Gastroesophageal sphincter (tissue), 3 donors: ENCODE results near the gene CBX8.

Source experiments
- POLR2A ChIP-seq, 2 donors: fragments of 450-650 bp; IDR thresholded peaks; one replicate each; pipeline ENCODE4 v1.6.1; 2017; ENCODE audit warnings: antibody characterized with exemption in 2 of 2, mild to moderate bottlenecking in 2 of 2, moderate library complexity in 1 of 2
- TF ChIP-seq, protein P1 (sequence below), 4 experiments: fragments of 200-600 bp in 2 of 4; fragments of 450-650 bp in 2 of 4; sonication (generic) in 1 of 4; IDR thresholded peaks; one replicate each; pipeline ENCODE4 v1.5.1; 2017 to 2019; ENCODE audit warnings: antibody characterized with exemption in 4 of 4, mild to moderate bottlenecking in 2 of 4, moderate library complexity in 2 of 4

DNA sequence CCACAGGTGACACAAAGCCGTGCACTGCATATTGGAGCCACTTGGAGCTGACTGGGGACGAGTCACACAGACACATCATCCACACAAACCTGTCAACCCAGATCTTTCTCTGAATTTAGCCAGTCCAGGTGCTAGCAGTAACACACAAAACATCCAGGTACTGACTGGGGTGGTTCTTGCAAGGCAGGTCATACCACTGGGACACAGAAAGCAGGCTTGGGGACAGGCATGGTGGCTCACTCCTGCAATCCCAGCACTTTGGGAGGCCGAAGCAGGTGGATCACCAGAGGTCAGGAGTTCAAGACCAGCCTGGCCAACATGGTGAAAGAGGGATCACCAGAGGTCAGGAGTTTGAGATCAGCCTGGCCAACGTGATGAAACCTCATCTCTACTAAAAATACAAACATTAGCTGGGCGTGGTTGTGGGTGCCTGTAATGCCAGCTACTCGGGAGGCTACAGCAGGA is 51.2 kb downstream of the CBX8 start:
- TF ChIP-seq, protein P1, sequence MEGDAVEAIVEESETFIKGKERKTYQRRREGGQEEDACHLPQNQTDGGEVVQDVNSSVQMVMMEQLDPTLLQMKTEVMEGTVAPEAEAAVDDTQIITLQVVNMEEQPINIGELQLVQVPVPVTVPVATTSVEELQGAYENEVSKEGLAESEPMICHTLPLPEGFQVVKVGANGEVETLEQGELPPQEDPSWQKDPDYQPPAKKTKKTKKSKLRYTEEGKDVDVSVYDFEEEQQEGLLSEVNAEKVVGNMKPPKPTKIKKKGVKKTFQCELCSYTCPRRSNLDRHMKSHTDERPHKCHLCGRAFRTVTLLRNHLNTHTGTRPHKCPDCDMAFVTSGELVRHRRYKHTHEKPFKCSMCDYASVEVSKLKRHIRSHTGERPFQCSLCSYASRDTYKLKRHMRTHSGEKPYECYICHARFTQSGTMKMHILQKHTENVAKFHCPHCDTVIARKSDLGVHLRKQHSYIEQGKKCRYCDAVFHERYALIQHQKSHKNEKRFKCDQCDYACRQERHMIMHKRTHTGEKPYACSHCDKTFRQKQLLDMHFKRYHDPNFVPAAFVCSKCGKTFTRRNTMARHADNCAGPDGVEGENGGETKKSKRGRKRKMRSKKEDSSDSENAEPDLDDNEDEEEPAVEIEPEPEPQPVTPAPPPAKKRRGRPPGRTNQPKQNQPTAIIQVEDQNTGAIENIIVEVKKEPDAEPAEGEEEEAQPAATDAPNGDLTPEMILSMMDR (IDR thresholded peaks at IDR 0.05): no peak
- TF ChIP-seq POLR2A (IDR thresholded peaks at IDR 0.05): no peak
